A673 (cell line): ENCODE data around the gene VAV1.

ENCODE experiments used
- CTCF ChIP-seq: fragments of 300-800, 200-600 bp; sonication (generic); conservative IDR thresholded peaks from 2 replicates; pipeline ENCODE4 v1.5.1; 2017; ENCODE audit warnings: low read depth, mild to moderate bottlenecking, antibody characterized with exemption, low read length, moderate library complexity, mixed read lengths
- EZH2 ChIP-seq: fragments of 200-600 bp; sonication (generic); IDR thresholded peaks from 2 replicates; pipeline ENCODE4 v1.6.1; 2017; ENCODE audit warnings: borderline replicate concordance, low read depth, mild to moderate bottlenecking, mixed read lengths, antibody characterized with exemption, low read length; ENCODE audit not compliant: poor library complexity, severe bottlenecking

- TF ChIP-seq CTCF (no peak), EZH2 (no peak)
Measured at GRCh38 chr19:6873708-6874431, 101.4 kb downstream of the VAV1 start.
